ENCODE data around the gene C9orf43.
"Not testable (repeated sequence)": the region's sequence is repeated elsewhere in the genome, so short reads cannot be mapped to it uniquely, and the experiment has no call there.

The C9orf43 gene

GRCh38 chr9:113421726-113422125 is 11.2 kb downstream of the C9orf43 start:
- no peaks in the 10 kb centered on the region for H3K4me1 Mint-ChIP-seq
- H3K36me3 Mint-ChIP-seq (ENCODE audit: low read depth) = no peaks in the 10 kb centered on the region
- H3K4me3 Mint-ChIP-seq = no peak overlapping the region
- H3K27me3 Mint-ChIP-seq = peaks cover 5% of the 10 kb centered on the region
- no peak for DNase-seq
- no peaks in the 10 kb centered on the region for H3K9me3 Mint-ChIP-seq
- no peak overlapping the region for H3K27ac Mint-ChIP-seq
- no peak for ATAC-seq

GRCh38 chr9:113425072-113425471 is 14.5 kb downstream of the C9orf43 start:
- H3K4me1 Mint-ChIP-seq = no peaks in the 10 kb centered on the region
- no peaks in the 10 kb centered on the region for H3K9me3 Mint-ChIP-seq
- DNase-seq (no peak), ATAC-seq (no peak)
- H3K27me3 Mint-ChIP-seq = peaks cover 5% of the 10 kb centered on the region
- H3K27ac Mint-ChIP-seq = no peak overlapping the region
- no peak overlapping the region for H3K4me3 Mint-ChIP-seq
- no peaks in the 10 kb centered on the region for H3K36me3 Mint-ChIP-seq (ENCODE audit: low read depth)

- Mint-ChIP-seq H3K27ac (no peak overlapping the region), H3K27me3 (peaks cover 5% of the 10 kb centered on the region), H3K9me3 (no peaks in the 10 kb centered on the region)
These were observed 16.2 kb downstream of the C9orf43 start for GRCh38 chr9:113426701-113427100.

GRCh38 chr9:113427629-113428028 is 17.1 kb downstream of the C9orf43 start:
- Mint-ChIP-seq H3K27me3 (peaks cover 5% of the 10 kb centered on the region), H3K4me1 (no peaks in the 10 kb centered on the region), H3K27ac (no peak overlapping the region), H3K4me3 (no peak overlapping the region), H3K9me3 (no peaks in the 10 kb centered on the region), H3K36me3 (ENCODE audit: low read depth) (no peaks in the 10 kb centered on the region)
- ATAC-seq = no peak
- no peak for DNase-seq

More at GRCh38 chr9:113426701-113427100, 16.2 kb downstream of the C9orf43 start:
- DNase-seq = no peak
- Mint-ChIP-seq H3K36me3 (ENCODE audit: low read depth) (no peaks in the 10 kb centered on the region), H3K4me1 (no peaks in the 10 kb centered on the region), H3K4me3 (no peak overlapping the region)
- ATAC-seq = no peak

GRCh38 chr9:113428062-113428615 is 17.6 kb downstream of the C9orf43 start:
- Mint-ChIP-seq H3K9me3 (no peaks in the 10 kb centered on the region), H3K27ac (no peak overlapping the region), H3K4me3 (no peak overlapping the region), H3K27me3 (peaks cover 5% of the 10 kb centered on the region), H3K4me1 (no peaks in the 10 kb centered on the region), H3K36me3 (ENCODE audit: low read depth) (no peaks in the 10 kb centered on the region)
- ATAC-seq (no peak), DNase-seq (no peak)

- no peaks in the 10 kb centered on the region for H3K27me3 Mint-ChIP-seq
- H3K36me3 Mint-ChIP-seq (ENCODE audit: low read depth) = no peaks in the 10 kb centered on the region
- no peaks in the 10 kb centered on the region for H3K4me1 Mint-ChIP-seq
- no peaks in the 10 kb centered on the region for H3K9me3 Mint-ChIP-seq
- H3K27ac Mint-ChIP-seq = no peak overlapping the region
- ATAC-seq = no peak
- DNase-seq = no peak
- H3K4me3 Mint-ChIP-seq = no peak overlapping the region
These were observed 20.6 kb downstream of the C9orf43 start for GRCh38 chr9:113431191-113431590.

GRCh38 chr9:113436728-113437515 is 26.4 kb downstream of the C9orf43 start:
- Mint-ChIP-seq H3K4me1 (no peaks in the 10 kb centered on the region), H3K27me3 (no peaks in the 10 kb centered on the region), H3K36me3 (ENCODE audit: low read depth) (no peaks in the 10 kb centered on the region), H3K27ac (no peak overlapping the region), H3K4me3 (no peak overlapping the region), H3K9me3 (no peaks in the 10 kb centered on the region)
- DNase-seq (no peak), ATAC-seq (no peak)

- not testable (repeated sequence) for H3K4me1 Mint-ChIP-seq; H3K27me3 Mint-ChIP-seq; H3K36me3 Mint-ChIP-seq (ENCODE audit: low read depth); DNase-seq; ATAC-seq; H3K9me3 Mint-ChIP-seq; H3K4me3 Mint-ChIP-seq; H3K27ac Mint-ChIP-seq
These were observed 27.2 kb downstream of the C9orf43 start for GRCh38 chr9:113437716-113438115.

GRCh38 chr9:113444736-113445135 is 34.2 kb downstream of the C9orf43 start:
- ATAC-seq (no peak), DNase-seq (no peak)
- Mint-ChIP-seq H3K9me3 (no peaks in the 10 kb centered on the region), H3K27me3 (no peaks in the 10 kb centered on the region), H3K27ac (no peak overlapping the region), H3K4me3 (no peak overlapping the region), H3K36me3 (ENCODE audit: low read depth) (no peaks in the 10 kb centered on the region), H3K4me1 (peaks cover 4% of the 10 kb centered on the region)

- Mint-ChIP-seq H3K27ac (no peak overlapping the region), H3K36me3 (ENCODE audit: low read depth) (no peaks in the 10 kb centered on the region), H3K9me3 (no peaks in the 10 kb centered on the region), H3K27me3 (no peaks in the 10 kb centered on the region), H3K4me3 (no peak overlapping the region), H3K4me1 (peaks cover 4% of the 10 kb centered on the region)
- DNase-seq (no peak), ATAC-seq (no peak)
These were observed 35.8 kb downstream of the C9orf43 start for GRCh38 chr9:113446323-113446740.

- H3K27me3 Mint-ChIP-seq = no peaks in the 10 kb centered on the region
- H3K36me3 Mint-ChIP-seq (ENCODE audit: low read depth) = no peaks in the 10 kb centered on the region
- DNase-seq (no peak), ATAC-seq (no peak)
- H3K9me3 Mint-ChIP-seq = no peaks in the 10 kb centered on the region
- H3K27ac Mint-ChIP-seq = no peak overlapping the region
- H3K4me1 Mint-ChIP-seq = peaks cover 4% of the 10 kb centered on the region
- no peak overlapping the region for H3K4me3 Mint-ChIP-seq
These were observed 38.8 kb downstream of the C9orf43 start for GRCh38 chr9:113449376-113449775.

GRCh38 chr9:113452113-113452605 is 41.6 kb downstream of the C9orf43 start:
- Mint-ChIP-seq H3K9me3 (no peaks in the 10 kb centered on the region), H3K36me3 (ENCODE audit: low read depth) (no peaks in the 10 kb centered on the region), H3K27me3 (no peaks in the 10 kb centered on the region), H3K27ac (no peak overlapping the region), H3K4me3 (no peak overlapping the region), H3K4me1 (peaks cover 6% of the 10 kb centered on the region)
- ATAC-seq = no peak
- DNase-seq = no peak

GRCh38 chr9:113454914-113455761 is 44.6 kb downstream of the C9orf43 start:
- Mint-ChIP-seq H3K4me3 (no peak overlapping the region), H3K9me3 (no peaks in the 10 kb centered on the region), H3K4me1 (peaks cover 6% of the 10 kb centered on the region), H3K27me3 (no peaks in the 10 kb centered on the region), H3K27ac (no peak overlapping the region), H3K36me3 (ENCODE audit: low read depth) (no peaks in the 10 kb centered on the region)
- ATAC-seq (no peak), DNase-seq (no peak)

- H3K36me3 Mint-ChIP-seq (ENCODE audit: low read depth) = no peaks in the 10 kb centered on the region
- H3K4me3 Mint-ChIP-seq = no peak overlapping the region
- no peak for ATAC-seq
- no peak for DNase-seq
- H3K4me1 Mint-ChIP-seq = peaks cover 6% of the 10 kb centered on the region
- no peaks in the 10 kb centered on the region for H3K9me3 Mint-ChIP-seq
- H3K27ac Mint-ChIP-seq = no peak overlapping the region
- no peaks in the 10 kb centered on the region for H3K27me3 Mint-ChIP-seq
These were observed 45.7 kb downstream of the C9orf43 start for GRCh38 chr9:113456235-113456634.

- no peak for ATAC-seq
- no peaks in the 10 kb centered on the region for H3K27me3 Mint-ChIP-seq
- no peak overlapping the region for H3K27ac Mint-ChIP-seq
- no peaks in the 10 kb centered on the region for H3K4me1 Mint-ChIP-seq
- H3K4me3 Mint-ChIP-seq = no peak overlapping the region
- no peaks in the 10 kb centered on the region for H3K36me3 Mint-ChIP-seq (ENCODE audit: low read depth)
- H3K9me3 Mint-ChIP-seq = no peaks in the 10 kb centered on the region
- no peak for DNase-seq
These were observed 50.7 kb downstream of the C9orf43 start for GRCh38 chr9:113461285-113461684.
